SIG-M5 treated with dmso at 0.1 percent for 504 hours (cell line): Measurements from ENCODE around the gene FREM1.

ENCODE experiments used
- DNase-seq: peaks from one replicate; lab custom pipeline; 2025; ENCODE audit not compliant: unreplicated experiment; lab: John Stamatoyannopoulos, UW

Gene FREM1

GRCh38 chr9:14909601-14909960 is 647 bp downstream of the FREM1 start:
- no peak for DNase-seq

- DNase-seq = no peak
Observed at GRCh38 chr9:14909181-14909580, 1.0 kb downstream of the FREM1 start.

GRCh38 chr9:14908295-14909180 is 1.7 kb downstream of the FREM1 start:
- DNase-seq = no peak

GRCh38 chr9:14907696-14908095 is 2.5 kb downstream of the FREM1 start:
- DNase-seq = no peak

- DNase-seq = no peak
Observed at GRCh38 chr9:14907360-14907685, 2.9 kb downstream of the FREM1 start.

- no peak for DNase-seq
Observed at GRCh38 chr9:14906644-14907359, 3.4 kb downstream of the FREM1 start.

- DNase-seq = no peak
Observed at GRCh38 chr9:14906000-14906399, 4.2 kb downstream of the FREM1 start.

GRCh38 chr9:14903040-14903439 is 7.2 kb downstream of the FREM1 start:
- DNase-seq = no peak

GRCh38 chr9:14902561-14902960 is 7.7 kb downstream of the FREM1 start:
- DNase-seq = no peak

GRCh38 chr9:14899815-14900193 is 10.4 kb downstream of the FREM1 start:
- DNase-seq = no peak

GRCh38 chr9:14899042-14899814 is 11.0 kb downstream of the FREM1 start:
- DNase-seq = no peak

GRCh38 chr9:14895806-14896205 is 14.4 kb downstream of the FREM1 start:
- no peak for DNase-seq

GRCh38 chr9:14893280-14893679 is 16.9 kb downstream of the FREM1 start:
- DNase-seq = no peak

GRCh38 chr9:14891332-14891731 is 18.9 kb downstream of the FREM1 start:
- no peak for DNase-seq

GRCh38 chr9:14889451-14889850 is 20.8 kb downstream of the FREM1 start:
- DNase-seq = no peak

- no peak for DNase-seq
Observed at GRCh38 chr9:14888875-14889274, 21.4 kb downstream of the FREM1 start.

- no peak for DNase-seq
Observed at GRCh38 chr9:14888272-14888671, 22.0 kb downstream of the FREM1 start.

- no peak for DNase-seq
Observed at GRCh38 chr9:14887149-14887548, 23.1 kb downstream of the FREM1 start.

GRCh38 chr9:14883310-14883944 is 26.8 kb downstream of the FREM1 start:
- no peak for DNase-seq

GRCh38 chr9:14882090-14882489 is 28.1 kb downstream of the FREM1 start:
- DNase-seq = no peak

- no peak for DNase-seq
Observed at GRCh38 chr9:14881006-14881405, 29.2 kb downstream of the FREM1 start.
